ENCODE results near the gene PKDCC. TPM values are rescaled to one million over a fixed set of nuclear protein-coding genes. Genes with fewer than 3 reads are reported as not detected.

The PKDCC gene
- total RNA-seq, 6 experiments from 2014 or later = not detected

DNA sequence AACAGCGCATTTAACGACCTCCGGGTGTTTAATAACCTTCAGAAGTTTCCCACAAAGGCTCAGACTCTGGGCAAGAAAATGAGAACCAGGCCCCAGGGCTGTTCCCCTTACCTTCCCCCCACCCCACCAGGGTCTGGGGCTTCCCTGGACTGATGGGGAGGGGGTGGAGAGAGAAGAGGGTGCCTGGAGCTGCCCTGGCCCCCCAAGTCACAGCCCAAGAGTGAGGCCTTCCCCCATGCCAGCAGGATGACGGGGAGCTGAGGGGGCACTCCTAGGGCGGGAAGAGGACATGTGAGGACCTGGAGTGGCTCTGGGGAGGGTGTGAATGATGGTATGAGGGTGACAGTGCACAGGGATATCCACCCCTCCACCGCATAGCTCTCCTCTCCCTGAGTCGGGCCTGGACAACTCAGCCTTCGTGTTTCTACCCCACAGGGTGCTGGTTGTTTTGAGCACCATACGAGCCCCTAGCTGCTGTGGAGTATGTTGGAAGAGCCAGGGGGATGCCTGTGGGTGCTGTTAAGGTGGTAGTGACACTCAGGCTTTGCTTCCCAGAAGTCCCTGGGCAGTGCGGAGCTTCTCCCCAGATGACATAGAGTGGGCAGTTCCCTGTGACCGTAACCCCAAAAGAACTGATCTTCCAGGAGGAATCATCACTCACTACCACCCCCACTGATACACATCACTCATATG, 3.9 kb downstream of the PKDCC start:
- TF ChIP-seq, protein P1, sequence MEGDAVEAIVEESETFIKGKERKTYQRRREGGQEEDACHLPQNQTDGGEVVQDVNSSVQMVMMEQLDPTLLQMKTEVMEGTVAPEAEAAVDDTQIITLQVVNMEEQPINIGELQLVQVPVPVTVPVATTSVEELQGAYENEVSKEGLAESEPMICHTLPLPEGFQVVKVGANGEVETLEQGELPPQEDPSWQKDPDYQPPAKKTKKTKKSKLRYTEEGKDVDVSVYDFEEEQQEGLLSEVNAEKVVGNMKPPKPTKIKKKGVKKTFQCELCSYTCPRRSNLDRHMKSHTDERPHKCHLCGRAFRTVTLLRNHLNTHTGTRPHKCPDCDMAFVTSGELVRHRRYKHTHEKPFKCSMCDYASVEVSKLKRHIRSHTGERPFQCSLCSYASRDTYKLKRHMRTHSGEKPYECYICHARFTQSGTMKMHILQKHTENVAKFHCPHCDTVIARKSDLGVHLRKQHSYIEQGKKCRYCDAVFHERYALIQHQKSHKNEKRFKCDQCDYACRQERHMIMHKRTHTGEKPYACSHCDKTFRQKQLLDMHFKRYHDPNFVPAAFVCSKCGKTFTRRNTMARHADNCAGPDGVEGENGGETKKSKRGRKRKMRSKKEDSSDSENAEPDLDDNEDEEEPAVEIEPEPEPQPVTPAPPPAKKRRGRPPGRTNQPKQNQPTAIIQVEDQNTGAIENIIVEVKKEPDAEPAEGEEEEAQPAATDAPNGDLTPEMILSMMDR (IDR thresholded peaks at IDR 0.05) = no peak
- no peaks in the 10 kb centered on the region for H3K4me1 Mint-ChIP-seq (ENCODE audit: low read depth)
- no peak overlapping the region for H3K27ac Mint-ChIP-seq
- peaks cover 41% of the 10 kb centered on the region for H3K27me3 Mint-ChIP-seq (ENCODE audit: insufficient read depth)
- no peaks in the 10 kb centered on the region for H3K9me3 Mint-ChIP-seq
- DNase-seq = no peak
- no peak overlapping the region for H3K4me3 Mint-ChIP-seq
- H3K36me3 Mint-ChIP-seq (ENCODE audit: low read depth) = no peaks in the 10 kb centered on the region

DNA sequence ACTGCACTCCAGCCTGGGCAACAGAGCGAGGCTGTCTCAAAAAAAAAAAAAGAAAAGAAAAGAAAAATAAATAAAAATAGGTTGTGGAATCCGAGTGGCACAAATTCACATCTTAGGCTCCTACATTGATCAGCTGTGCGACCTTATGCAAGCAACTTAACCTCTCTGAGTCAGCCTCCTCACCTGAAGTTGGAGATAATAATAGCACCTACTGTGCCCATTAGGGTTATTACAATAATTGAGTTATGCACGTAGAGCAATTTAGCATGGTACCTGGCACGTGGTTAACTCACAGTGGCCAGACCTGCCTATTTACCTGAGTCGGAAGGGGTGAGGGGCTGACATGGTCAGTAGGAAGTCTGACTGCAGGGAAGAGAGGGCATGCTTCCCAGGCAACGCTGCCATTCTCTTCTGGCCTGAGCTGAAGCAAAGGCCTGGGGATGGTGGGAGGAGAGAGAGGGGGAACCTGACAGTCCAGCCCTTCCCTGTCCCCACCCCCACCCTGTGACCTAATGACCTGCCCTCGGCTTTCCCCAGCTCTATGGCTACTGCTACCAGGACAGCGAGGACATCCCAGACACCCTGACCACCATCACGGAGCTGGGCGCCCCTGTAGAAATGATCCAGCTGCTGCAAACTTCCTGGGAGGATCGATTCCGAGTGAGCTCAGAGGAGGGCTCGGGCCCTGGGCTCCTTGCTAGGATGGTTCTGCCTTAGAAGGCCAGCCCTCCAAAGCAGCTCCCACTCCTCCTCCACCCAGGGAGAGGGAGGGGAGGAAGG, 5.1 kb downstream of the PKDCC start:
- no peaks in the 10 kb centered on the region for H3K9me3 Mint-ChIP-seq
- H3K27me3 Mint-ChIP-seq (ENCODE audit: insufficient read depth) = peaks cover 39% of the 10 kb centered on the region
- no peak overlapping the region for H3K27ac Mint-ChIP-seq
- TF ChIP-seq, protein P1 (IDR thresholded peaks at IDR 0.05) = no peak
- DNase-seq = no peak
- H3K4me1 Mint-ChIP-seq (ENCODE audit: low read depth) = no peaks in the 10 kb centered on the region
- no peak overlapping the region for H3K4me3 Mint-ChIP-seq
- no peaks in the 10 kb centered on the region for H3K36me3 Mint-ChIP-seq (ENCODE audit: low read depth)

DNA sequence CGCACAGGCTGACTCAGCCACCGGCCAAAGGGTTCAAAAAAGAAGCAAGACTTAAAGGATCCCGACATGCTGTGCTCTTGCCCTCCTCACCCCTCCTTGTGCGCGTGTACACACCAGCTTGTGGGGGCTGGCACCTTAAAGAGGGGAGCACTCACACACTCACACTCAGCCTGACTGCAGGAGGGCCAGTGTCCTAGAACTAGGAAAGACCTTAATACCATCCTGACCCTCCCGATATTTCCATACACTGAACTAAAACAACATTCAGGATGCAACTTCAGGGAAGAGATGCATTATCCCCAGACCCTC, 5.6 kb downstream of the PKDCC start:
- DNase-seq = no peak
- TF ChIP-seq, protein P1 (IDR thresholded peaks at IDR 0.05) = no peak
- Mint-ChIP-seq H3K27ac (no peak overlapping the region), H3K36me3 (ENCODE audit: low read depth) (no peaks in the 10 kb centered on the region), H3K4me3 (no peak overlapping the region), H3K27me3 (ENCODE audit: insufficient read depth) (peaks cover 39% of the 10 kb centered on the region), H3K4me1 (ENCODE audit: low read depth) (no peaks in the 10 kb centered on the region), H3K9me3 (no peaks in the 10 kb centered on the region)

DNA sequence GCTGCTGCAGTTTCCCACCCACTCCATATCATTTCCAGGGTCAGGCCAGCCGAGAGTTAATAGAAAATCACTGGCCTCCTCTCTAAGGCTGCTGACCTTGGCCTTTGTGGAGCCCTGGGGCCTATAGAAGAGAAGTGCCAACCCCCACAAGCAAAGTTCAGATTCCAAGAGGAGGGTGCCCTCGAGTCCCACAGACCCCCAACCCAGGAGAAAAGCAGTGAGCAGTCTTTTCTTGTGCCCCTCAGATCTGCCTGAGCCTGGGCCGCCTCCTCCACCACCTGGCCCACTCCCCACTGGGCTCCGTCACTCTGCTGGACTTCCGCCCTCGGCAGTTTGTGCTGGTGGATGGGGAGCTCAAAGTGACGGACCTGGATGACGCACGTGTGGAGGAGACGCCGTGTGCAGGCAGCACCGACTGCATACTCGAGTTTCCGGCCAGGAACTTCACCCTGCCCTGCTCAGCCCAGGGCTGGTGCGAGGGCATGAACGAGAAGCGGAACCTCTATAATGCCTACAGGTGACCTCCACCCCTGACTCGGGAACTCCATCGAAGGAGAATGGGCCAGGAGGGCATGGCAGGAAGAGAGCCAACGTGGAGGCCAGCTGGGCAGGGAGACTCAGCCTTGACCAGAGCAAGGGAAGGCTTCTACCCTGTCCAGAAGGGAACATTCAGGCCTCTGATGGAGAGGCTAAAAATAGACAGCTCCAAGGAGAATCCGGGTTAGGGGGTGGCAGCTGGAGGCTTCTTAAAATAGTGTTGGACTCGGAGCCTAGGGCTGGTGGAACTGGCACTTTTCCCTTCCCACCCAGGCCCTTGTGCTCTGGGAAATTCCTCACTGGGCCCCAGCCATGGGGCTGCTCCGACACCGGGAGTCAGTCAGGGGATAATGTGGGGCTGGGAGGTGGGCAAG, 6.2 kb downstream of the PKDCC start:
- DNase-seq = no peak
- H3K27ac Mint-ChIP-seq = no peak overlapping the region
- no peak overlapping the region for H3K4me3 Mint-ChIP-seq
- H3K27me3 Mint-ChIP-seq (ENCODE audit: insufficient read depth) = peaks cover 35% of the 10 kb centered on the region
- TF ChIP-seq, protein P1 (IDR thresholded peaks at IDR 0.05) = no peak
- H3K36me3 Mint-ChIP-seq (ENCODE audit: low read depth) = no peaks in the 10 kb centered on the region
- H3K9me3 Mint-ChIP-seq = no peaks in the 10 kb centered on the region
- H3K4me1 Mint-ChIP-seq (ENCODE audit: low read depth) = no peaks in the 10 kb centered on the region

DNA sequence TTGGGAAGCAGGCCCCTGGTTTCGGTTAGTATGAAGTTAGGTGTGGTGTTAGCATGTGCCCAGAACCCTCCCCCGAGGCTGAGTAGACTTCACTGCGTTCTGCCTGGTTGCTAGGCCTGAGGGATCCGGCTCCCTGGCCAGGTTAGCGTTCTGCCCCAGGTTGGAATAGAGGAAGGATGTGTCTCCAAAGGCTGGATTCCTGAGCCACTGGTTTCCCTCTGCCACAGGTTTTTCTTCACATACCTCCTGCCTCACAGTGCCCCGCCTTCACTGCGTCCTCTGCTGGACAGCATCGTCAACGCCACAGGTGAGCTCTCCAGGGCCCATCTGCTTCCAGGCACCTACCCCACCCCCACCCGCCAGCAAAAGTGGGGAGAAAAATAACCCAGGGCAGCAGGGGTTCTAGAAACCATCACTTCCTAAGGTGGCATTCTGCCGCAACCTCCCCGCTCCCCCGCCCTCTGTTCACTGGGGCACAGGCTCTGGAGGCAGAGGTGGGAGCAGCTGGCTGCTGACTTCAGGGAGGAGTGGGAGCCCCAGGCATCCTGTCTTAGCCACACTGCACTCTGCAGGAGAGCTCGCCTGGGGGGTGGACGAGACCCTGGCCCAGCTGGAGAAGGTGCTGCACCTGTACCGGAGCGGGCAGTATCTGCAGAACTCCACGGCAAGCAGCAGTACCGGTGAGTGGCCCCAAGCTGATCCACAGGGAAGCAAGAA, 7.1 kb downstream of the PKDCC start:
- Mint-ChIP-seq H3K4me1 (ENCODE audit: low read depth) (no peaks in the 10 kb centered on the region), H3K4me3 (no peak overlapping the region), H3K36me3 (ENCODE audit: low read depth) (no peaks in the 10 kb centered on the region), H3K27ac (no peak overlapping the region), H3K9me3 (no peaks in the 10 kb centered on the region), H3K27me3 (ENCODE audit: insufficient read depth) (peaks cover 36% of the 10 kb centered on the region)
- no peak for DNase-seq
- TF ChIP-seq, protein P1 (IDR thresholded peaks at IDR 0.05) = no peak

All from HFFc6 (cell line).